GM18511 (cell line): ENCODE data around the gene GCG.

Experiments
- ATAC-seq: cut with Tn5 transposase; IDR thresholded peaks from one replicate; pipeline ENCODE4 v1.9.1; 2021; ENCODE audit warnings: mild to moderate bottlenecking, moderate library complexity; ENCODE audit not compliant: unreplicated experiment

Gene GCG

DNA sequence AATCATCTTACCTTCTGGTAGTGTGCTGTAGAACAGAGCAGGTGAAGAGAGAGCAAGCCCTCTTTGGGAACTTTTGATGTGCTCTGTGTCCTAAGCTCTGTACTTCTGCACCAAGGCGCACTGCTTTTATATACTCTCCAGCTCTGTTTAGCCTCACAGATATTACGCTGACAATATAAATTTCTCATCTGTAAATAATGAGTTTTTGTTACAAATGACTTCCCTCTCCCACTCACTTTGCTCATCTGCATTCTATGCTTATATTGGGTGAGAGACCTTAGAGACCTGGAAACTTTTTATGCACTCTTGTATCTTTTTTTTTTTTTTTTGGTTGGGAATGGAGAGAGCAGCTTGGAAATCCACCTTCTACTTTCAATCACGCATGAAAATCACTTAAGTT, at the start of gene GCG:
Gene GCG, minus strand, starts transcription at position 101 of the 400 bp plus-strand sequence. CDS start 3,069 bp downstream, outside the sequence.
- ATAC-seq: no peak

- ATAC-seq: no peak
Observed at GRCh38 chr2:162200636-162201035, 48.6 kb upstream of the GCG start.

DNA sequence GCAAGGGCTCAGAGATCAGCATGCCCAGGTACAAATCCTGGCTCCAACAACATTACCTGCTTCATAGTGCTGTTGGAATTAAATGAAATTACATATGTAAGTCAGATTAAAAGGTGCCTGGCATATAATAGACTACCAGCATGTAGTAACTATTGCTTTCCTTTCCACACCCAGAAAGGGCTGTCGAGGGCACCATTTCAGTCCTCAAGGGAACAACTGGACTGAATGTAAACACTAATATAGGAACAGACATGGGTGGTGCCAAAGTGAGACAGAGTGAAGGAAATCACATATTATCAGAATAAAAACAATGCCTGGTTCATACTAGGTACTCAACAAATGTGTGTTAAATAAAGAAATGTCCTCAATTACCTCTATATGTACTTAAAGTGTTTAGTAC, 47.9 kb upstream of the GCG start:
- ATAC-seq: no peak

- no peak for ATAC-seq
Observed at GRCh38 chr2:162198239-162198638, 46.2 kb upstream of the GCG start.

DNA sequence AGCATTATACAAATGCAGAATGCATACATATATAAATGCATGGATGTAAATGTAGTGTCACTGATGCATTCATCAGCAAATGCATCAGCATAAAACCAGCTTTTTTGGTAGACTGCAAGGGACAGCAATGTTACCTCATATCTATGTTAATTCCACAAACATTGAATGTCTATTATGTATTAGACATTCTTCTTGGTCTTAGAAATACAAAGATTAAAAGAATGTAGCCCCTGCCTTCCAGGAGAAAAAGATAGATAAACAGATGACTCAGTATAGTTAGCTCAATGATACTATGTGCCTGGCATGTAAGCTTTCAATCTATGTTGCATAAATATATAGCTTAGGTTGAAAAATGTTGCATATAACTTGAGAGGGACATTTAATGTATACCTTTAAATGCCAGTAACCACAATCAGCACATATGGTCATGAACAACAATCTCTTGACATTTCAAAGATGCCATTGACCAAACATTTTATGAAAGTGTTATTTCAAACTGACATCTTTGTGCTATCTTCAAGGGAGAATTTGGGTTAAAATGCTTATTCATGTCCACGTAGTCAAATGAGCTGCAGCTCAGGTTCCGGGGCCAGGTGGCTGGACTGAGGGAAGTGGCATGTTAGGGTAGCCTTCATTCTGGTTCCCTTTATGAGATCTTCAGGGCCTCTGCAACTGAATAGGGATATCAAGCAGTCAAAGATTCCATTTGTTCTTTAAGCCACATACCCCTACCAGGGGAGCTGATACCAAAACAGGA, 45.2 kb upstream of the GCG start:
- no peak for ATAC-seq

- no peak for ATAC-seq
Observed at GRCh38 chr2:162196638-162197037, 44.6 kb upstream of the GCG start.

GRCh38 chr2:162188451-162188850, 36.4 kb upstream of the GCG start:
- no peak for ATAC-seq

DNA sequence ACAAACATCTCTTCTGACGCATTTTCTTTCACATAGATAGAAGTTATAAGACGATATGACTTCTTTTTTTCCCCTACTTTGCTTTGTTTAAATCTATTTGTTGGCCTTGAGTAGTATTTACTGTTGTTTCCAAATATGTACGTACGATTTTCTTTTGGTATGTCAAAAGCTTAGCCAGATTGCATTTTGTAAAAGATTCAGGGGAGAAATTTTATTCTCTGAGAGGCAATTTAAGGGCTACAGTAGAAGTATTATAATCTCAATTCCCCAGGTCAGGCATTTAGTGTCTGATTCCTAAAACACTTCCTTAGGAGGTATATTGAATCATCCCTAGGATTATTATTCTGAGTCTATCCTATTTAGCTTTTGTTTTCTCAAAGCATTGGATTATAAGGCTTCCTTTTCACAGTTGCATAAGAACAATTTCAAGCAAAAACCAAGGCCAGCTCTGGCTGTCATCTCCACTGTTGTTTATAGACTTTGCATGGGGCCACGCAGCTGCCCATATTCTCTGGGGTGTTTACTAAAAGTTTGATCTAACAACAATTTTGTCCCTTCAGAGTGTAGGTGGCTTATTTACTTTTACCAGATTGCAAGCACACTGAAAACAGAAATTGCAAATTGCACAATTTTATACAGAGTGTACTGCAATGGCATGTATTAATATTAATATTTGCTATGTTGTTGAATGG, 33.6 kb upstream of the GCG start:
- ATAC-seq: no peak

GRCh38 chr2:162184821-162185450, 32.9 kb upstream of the GCG start:
- ATAC-seq: no peak

- no peak for ATAC-seq
Observed at GRCh38 chr2:162184359-162184758, 32.3 kb upstream of the GCG start.

DNA sequence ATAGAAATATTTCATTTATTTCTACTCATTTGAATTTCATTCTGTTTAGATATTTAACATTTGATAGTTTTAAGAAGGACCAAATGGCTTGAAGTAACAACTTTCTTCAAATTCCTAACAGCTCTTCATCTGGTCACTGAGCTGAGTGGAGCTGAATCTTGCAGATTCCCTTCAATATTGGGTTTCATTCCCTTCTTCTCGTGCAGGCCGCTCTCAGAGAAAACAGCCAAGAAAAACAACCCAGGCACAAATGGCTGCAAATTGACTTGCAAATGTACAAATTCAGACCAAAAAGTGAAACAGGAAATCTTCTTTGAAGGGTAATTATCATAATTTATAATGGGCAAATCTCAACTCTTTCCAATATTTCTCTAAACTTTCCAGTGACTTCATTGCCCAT, 30.3 kb upstream of the GCG start:
- no peak for ATAC-seq

GRCh38 chr2:162177301-162177700, 25.3 kb upstream of the GCG start:
- no peak for ATAC-seq

DNA sequence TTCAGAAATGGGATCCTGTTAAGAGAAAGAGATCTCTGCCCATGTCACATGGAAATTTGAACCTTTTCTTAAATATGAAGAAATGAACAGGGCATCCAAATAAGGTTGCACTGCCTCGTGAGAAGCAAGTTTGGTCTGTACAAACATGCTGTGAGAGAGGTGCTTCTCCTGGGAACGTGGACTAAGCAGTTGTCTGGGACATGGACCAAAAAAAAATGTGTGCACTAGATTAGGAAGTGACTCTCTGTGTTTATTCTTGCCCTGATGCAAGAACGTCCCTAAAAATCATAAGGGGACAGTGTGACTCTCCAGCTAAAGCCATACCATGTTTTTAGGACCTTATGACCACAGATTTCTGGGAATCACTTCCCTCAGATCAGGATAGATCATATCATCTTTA, 23.7 kb upstream of the GCG start:
- ATAC-seq: no peak

GRCh38 chr2:162174746-162175145, 22.7 kb upstream of the GCG start:
- ATAC-seq: no peak

- no peak for ATAC-seq
Observed at GRCh38 chr2:162172802-162173370, 20.8 kb upstream of the GCG start.

DNA sequence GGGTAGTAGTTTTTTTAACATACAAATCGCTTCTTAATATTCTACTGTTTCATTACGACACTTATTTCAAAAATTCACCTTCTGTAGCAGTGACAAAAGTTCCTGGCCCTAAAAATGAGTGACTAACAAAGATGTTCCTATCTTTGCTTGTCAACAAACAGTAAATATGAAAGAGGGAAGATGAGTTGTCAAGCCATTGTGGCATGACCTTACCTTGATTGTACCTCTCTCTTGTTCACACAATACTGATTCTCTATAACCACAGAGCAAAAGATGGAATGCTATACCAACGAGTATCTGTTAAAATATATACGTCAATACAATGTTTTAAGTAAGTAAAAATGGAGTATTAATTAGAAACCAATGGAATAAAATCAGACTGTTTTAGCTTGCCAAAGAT, 14.7 kb upstream of the GCG start:
- no peak for ATAC-seq

GRCh38 chr2:162166174-162166573, 14.1 kb upstream of the GCG start:
- ATAC-seq: peak; percentile 44

- no peak for ATAC-seq
Observed at GRCh38 chr2:162164802-162165201, 12.8 kb upstream of the GCG start.

- no peak for ATAC-seq
Observed at GRCh38 chr2:162159446-162159845, 7.4 kb upstream of the GCG start.

GRCh38 chr2:162156149-162156548, 4.1 kb upstream of the GCG start:
- no peak for ATAC-seq

GRCh38 chr2:162155093-162155492, 3.0 kb upstream of the GCG start:
- no peak for ATAC-seq
